Osteoblast (primary cell): ENCODE data around the gene MGMT. TPM values are rescaled to one million over a fixed set of nuclear protein-coding genes. Genes with fewer than 3 reads are reported as not detected.

ENCODE experiments used
- DNase-seq: peaks from one replicate; pipeline ENCODE4 v3.0.0; 2011; ENCODE audit warnings: low spot score, mixed read lengths; ENCODE audit not compliant: insufficient read length; ENCODE audit errors: missing footprints
- H2AFZ ChIP-seq: 2 replicates; pipeline ENCODE4 v1.6.0; 2011; ENCODE audit warnings: mild to moderate bottlenecking, low read length
- H3K27ac ChIP-seq: 2 replicates; pipeline ENCODE4 v1.5.1; 2011; ENCODE audit warnings: mild to moderate bottlenecking, low read depth, low read length, moderate library complexity
- H3K27me3 ChIP-seq: 2 replicates; pipeline ENCODE4 v1.6.0; 2012; ENCODE audit warnings: mild to moderate bottlenecking, control low read depth, inconsistent platforms, low read length, moderate library complexity; ENCODE audit not compliant: insufficient read depth
- H3K36me3 ChIP-seq: 2 replicates; pipeline ENCODE4 v1.5.1; 2011; ENCODE audit warnings: mild to moderate bottlenecking, low read length, control low read depth, moderate library complexity; ENCODE audit not compliant: insufficient read depth
- H3K4me1 ChIP-seq: 2 replicates; pipeline ENCODE4 v1.5.1; 2011; ENCODE audit warnings: mild to moderate bottlenecking, low read length, control low read depth, moderate library complexity; ENCODE audit not compliant: insufficient read depth
- H3K4me2 ChIP-seq: 2 replicates; pipeline ENCODE4 v1.6.0; 2011; ENCODE audit warnings: mild to moderate bottlenecking, low read length; ENCODE audit not compliant: insufficient read depth
- H3K4me3 ChIP-seq: fragments of 200-600 bp; sonication (generic); 3 replicates; pipeline ENCODE4 v1.5.1; 2012; ENCODE audit warnings: mild to moderate bottlenecking, low read length, inconsistent platforms; ENCODE audit not compliant: insufficient read depth
- H3K79me2 ChIP-seq: 2 replicates; pipeline ENCODE4 v1.6.0; 2012; ENCODE audit warnings: mild to moderate bottlenecking, low read length, control low read depth, inconsistent platforms; ENCODE audit not compliant: insufficient read depth
- H3K9me3 ChIP-seq: 2 replicates; pipeline ENCODE4 v1.5.1; 2011; ENCODE audit warnings: low read depth, low read length, control low read depth
- H4K20me1 ChIP-seq: 2 replicates; pipeline ENCODE4 v1.6.0; 2012; ENCODE audit warnings: mild to moderate bottlenecking, low read length, control low read depth; ENCODE audit not compliant: insufficient read depth
- total RNA-seq: library from RNA; depleted of rRNA; stranded (reverse); fragments of >200 nt; gene quantifications from 2 replicates; pipeline ENCODE4 v1.2.3, GENCODE V29; 2012
- TF ChIP-seq, protein P1 (sequence below): IDR thresholded peaks from 2 replicates; pipeline ENCODE4 v1.5.1; 2011; ENCODE audit warnings: mild to moderate bottlenecking, low read depth, low read length, moderate library complexity; ENCODE audit errors: extremely low read depth

Gene MGMT
- total RNA-seq, 1 donor: 21.0 TPM

DNA sequence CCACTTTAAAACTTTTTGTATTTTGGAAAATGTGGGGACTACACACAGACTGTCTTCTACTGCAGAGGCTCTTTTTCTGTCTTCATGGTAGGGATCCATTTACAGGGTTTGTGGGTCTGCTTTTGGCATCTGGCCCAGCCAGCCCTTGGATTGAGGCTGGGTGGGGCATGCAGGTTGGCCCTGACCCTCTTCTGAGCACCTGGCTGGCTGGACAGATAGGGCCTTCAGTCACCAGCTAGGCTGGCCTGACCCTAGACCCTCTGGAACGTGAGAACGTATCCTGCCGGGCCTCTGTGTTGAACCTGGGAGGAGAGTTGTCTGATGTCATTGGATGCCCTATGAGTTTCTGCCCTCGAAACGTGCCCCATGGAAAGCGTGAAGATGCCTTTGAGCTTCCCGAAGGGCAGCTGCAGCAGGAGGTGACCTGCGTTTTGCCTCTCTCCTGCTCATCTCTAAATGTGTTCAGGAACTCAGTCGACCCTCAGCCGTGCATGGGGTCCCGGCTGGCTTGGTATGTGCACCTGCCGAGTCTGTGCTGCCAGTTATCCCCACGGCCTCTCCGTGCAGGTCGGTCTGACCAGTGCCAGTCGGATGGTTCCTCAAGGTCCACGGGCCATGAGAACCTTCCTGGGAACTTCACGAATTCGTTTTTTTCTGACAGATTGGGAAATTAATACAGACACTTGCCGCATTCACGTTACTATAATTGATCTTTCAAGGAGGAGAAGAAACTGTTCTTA is 74.9 kb downstream of the MGMT start:
- no peaks in the 10 kb centered on the region for H3K36me3 ChIP-seq
- TF ChIP-seq, protein P1, sequence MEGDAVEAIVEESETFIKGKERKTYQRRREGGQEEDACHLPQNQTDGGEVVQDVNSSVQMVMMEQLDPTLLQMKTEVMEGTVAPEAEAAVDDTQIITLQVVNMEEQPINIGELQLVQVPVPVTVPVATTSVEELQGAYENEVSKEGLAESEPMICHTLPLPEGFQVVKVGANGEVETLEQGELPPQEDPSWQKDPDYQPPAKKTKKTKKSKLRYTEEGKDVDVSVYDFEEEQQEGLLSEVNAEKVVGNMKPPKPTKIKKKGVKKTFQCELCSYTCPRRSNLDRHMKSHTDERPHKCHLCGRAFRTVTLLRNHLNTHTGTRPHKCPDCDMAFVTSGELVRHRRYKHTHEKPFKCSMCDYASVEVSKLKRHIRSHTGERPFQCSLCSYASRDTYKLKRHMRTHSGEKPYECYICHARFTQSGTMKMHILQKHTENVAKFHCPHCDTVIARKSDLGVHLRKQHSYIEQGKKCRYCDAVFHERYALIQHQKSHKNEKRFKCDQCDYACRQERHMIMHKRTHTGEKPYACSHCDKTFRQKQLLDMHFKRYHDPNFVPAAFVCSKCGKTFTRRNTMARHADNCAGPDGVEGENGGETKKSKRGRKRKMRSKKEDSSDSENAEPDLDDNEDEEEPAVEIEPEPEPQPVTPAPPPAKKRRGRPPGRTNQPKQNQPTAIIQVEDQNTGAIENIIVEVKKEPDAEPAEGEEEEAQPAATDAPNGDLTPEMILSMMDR: no peak
- no peaks in the 10 kb centered on the region for H3K4me1 ChIP-seq
- no peaks in the 10 kb centered on the region for H3K27me3 ChIP-seq
- H4K20me1 ChIP-seq: peaks cover 31% of the 10 kb centered on the region
- no peak overlapping the region for H2AFZ ChIP-seq
- no peak for DNase-seq
- H3K4me2 ChIP-seq: no peak overlapping the region
- no peak overlapping the region for H3K4me3 ChIP-seq
- no peaks in the 10 kb centered on the region for H3K79me2 ChIP-seq
- H3K27ac ChIP-seq: no peak overlapping the region
- no peaks in the 10 kb centered on the region for H3K9me3 ChIP-seq

GRCh38 chr10:129542589-129542988 is 75.5 kb downstream of the MGMT start:
- Histone ChIP-seq H2AFZ (no peak overlapping the region), H4K20me1 (peaks cover 37% of the 10 kb centered on the region), H3K36me3 (no peaks in the 10 kb centered on the region), H3K4me1 (no peaks in the 10 kb centered on the region), H3K4me2 (no peak overlapping the region), H3K79me2 (no peaks in the 10 kb centered on the region), H3K27me3 (no peaks in the 10 kb centered on the region), H3K27ac (no peak overlapping the region), H3K4me3 (no peak overlapping the region), H3K9me3 (no peaks in the 10 kb centered on the region)
- no peak for DNase-seq
- TF ChIP-seq, protein P1: no peak

DNA sequence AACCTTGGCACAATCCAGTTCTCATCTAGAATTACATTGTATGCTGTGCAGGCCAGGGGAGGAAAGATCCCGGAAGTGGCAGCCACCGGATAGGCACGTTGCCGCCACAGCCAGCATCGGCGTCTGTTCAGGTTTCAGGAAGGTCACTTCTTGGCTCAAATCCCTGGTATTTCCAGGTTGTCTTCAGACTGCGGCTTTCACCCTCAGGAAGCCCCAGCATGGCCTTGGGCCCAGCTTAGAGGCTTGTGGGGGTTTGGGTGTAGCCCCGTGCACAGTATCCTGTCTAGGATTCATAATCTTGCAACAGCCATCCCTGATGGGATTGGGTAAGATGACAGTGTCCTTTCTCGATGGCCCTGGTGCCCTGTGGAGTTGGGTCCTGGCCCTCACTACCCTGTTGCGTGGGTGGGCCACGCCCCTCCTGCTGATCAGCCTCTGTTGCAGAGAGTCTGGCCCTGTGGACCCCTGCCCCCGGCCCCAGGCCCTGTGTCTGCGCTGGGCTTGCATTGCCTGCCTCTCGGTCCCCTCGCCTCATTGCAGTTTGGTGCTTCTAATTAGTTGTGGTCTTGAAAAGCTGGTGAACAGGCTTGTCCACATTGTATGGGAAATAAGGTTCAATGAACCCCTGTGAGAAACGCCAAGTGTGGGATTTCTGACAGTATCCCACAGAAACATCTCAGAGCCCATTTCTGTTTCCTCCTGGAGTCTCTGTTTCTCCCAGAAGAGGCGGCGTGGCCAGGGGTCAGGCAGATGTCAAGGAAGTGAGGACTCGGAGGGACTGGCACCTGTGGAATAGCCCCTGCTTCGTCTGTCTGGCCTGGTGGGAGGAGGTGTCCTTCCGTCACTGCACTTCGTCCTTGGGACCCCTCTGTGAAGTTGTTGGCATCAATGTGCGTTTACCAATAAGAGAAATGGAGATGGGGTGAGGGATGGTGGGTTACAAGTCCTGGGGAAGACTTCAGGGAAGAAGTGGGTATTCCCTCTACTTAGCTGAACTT is 77.5 kb downstream of the MGMT start:
- Histone ChIP-seq H4K20me1 (peaks cover 37% of the 10 kb centered on the region), H3K27me3 (no peaks in the 10 kb centered on the region), H3K9me3 (no peaks in the 10 kb centered on the region), H3K4me3 (no peak overlapping the region), H2AFZ (no peak overlapping the region), H3K27ac (no peak overlapping the region), H3K4me2 (no peak overlapping the region), H3K79me2 (no peaks in the 10 kb centered on the region), H3K36me3 (no peaks in the 10 kb centered on the region), H3K4me1 (no peaks in the 10 kb centered on the region)
- TF ChIP-seq, protein P1: no peak
- no peak for DNase-seq

DNA sequence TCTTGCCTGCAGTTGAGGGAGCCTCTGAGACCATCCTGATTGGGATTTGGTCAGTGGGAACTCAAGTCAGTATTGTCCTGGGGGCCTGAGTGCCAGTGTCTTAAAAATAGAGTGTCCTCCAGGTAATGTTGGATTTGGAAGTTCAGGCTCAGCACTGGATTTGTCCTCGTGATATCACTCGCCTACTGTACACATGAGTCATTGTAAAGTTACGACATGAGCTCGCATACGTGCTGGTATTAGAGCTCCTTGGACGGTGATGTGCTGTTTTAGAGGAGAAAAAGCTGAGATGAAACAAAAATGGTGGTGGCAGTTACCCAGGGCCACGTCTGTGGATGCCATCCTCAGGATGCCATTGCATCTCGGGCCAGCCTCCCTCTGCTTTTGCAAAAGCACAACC is 78.2 kb downstream of the MGMT start:
- H3K36me3 ChIP-seq: no peaks in the 10 kb centered on the region
- no peak overlapping the region for H2AFZ ChIP-seq
- H3K9me3 ChIP-seq: no peaks in the 10 kb centered on the region
- no peak overlapping the region for H3K4me3 ChIP-seq
- no peaks in the 10 kb centered on the region for H3K79me2 ChIP-seq
- TF ChIP-seq, protein P1: no peak
- DNase-seq: no peak
- H3K4me2 ChIP-seq: no peak overlapping the region
- H3K27me3 ChIP-seq: no peaks in the 10 kb centered on the region
- peaks cover 37% of the 10 kb centered on the region for H4K20me1 ChIP-seq
- no peak overlapping the region for H3K27ac ChIP-seq
- H3K4me1 ChIP-seq: no peaks in the 10 kb centered on the region
